ENCODE measurements around the gene DNAJC3.

Gene DNAJC3

DNA sequence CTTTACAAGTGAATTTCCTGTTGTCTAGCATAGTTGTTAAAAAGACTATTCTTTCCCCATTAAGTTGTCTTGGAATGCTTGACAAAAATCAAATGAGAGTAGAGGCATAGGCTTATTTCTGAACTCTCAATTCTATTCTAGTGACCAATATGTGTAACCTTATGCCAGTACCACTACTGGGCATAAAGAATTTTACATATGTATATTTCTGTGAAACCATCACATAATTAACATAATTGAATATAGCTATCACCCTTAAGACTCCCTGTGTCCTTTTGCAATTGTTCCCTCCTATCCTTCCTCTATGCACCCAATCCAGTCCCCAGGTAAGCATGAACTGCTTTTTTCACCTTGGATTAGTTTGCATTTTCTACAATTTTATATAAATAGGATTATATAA, 165.0 kb downstream of the DNAJC3 start:
- Mint-ChIP-seq H3K27ac (no peak overlapping the region), H3K4me1 (no peaks in the 10 kb centered on the region), H3K9me3 (no peaks in the 10 kb centered on the region), H3K36me3 (no peaks in the 10 kb centered on the region), H3K4me3 (no peak overlapping the region), H3K27me3 (peaks cover 3% of the 10 kb centered on the region)
- CTCF ChIA-PET: no interaction called here
- DNase-seq: no peak

GRCh38 chr13:95842898-95843297, 166.0 kb downstream of the DNAJC3 start:
- H3K27me3 Mint-ChIP-seq: peaks cover 3% of the 10 kb centered on the region
- no peaks in the 10 kb centered on the region for H3K4me1 Mint-ChIP-seq
- H3K36me3 Mint-ChIP-seq: no peaks in the 10 kb centered on the region
- no peak overlapping the region for H3K4me3 Mint-ChIP-seq
- no peak for DNase-seq
- CTCF ChIA-PET: no interaction called here
- no peaks in the 10 kb centered on the region for H3K9me3 Mint-ChIP-seq
- no peak overlapping the region for H3K27ac Mint-ChIP-seq
